Measurements from ENCODE around the gene PDLIM1.

PDLIM1 gene

GRCh38 chr10:95196046-95196445 is 94.8 kb downstream of the PDLIM1 start:
- DNase-seq: no peak

GRCh38 chr10:95193944-95194343 is 96.9 kb downstream of the PDLIM1 start, which contains the start of gene ACSM6:
TSS of gene ACSM6 (plus strand) at chr10:95194238. CDS start at chr10:95194486, 248 bp downstream.
- DNase-seq: no peak

GRCh38 chr10:95188593-95188992 is 102.2 kb downstream of the PDLIM1 start:
- DNase-seq: no peak

- no peak for DNase-seq
Measured at GRCh38 chr10:95187617-95188016, 103.2 kb downstream of the PDLIM1 start.

Measured in NCI-H1092 treated with DMSO at 0.1 percent for 48 hours (cell line).